Mesothelial cell of epicardium (in vitro differentiated cells): ENCODE results near the gene DNMT3L. TPM values are rescaled to one million over a fixed set of nuclear protein-coding genes. Genes with fewer than 3 reads are reported as not detected.

Source experiments
- DNase-seq, 2 experiments: peaks; one replicate each; pipeline ENCODE4 v3.0.0; 2021; ENCODE audit warnings: low spot score in 2 of 2; ENCODE audit not compliant: unreplicated experiment in 2 of 2
- H3K27ac Mint-ChIP-seq: 2 replicates; pipeline ENCODE4 v1.8.0; 2021; ENCODE audit warnings: mixed read lengths
- H3K27me3 Mint-ChIP-seq: 2 replicates; pipeline ENCODE4 v1.8.0; 2021; ENCODE audit warnings: low read depth, mixed read lengths
- H3K36me3 Mint-ChIP-seq: 2 replicates; pipeline ENCODE4 v1.8.0; 2021; ENCODE audit warnings: mixed read lengths
- H3K4me1 Mint-ChIP-seq: 2 replicates; pipeline ENCODE4 v1.8.0; 2021; ENCODE audit warnings: mixed read lengths
- H3K4me3 Mint-ChIP-seq: 2 replicates; pipeline ENCODE4 v1.8.0; 2021; ENCODE audit warnings: mild to moderate bottlenecking, moderate library complexity, mixed read lengths
- H3K9me3 Mint-ChIP-seq: 2 replicates; pipeline ENCODE4 v1.8.0; 2021; ENCODE audit warnings: mixed read lengths
- total RNA-seq: library from RNA; stranded (reverse); gene quantifications from 3 replicates; pipeline ENCODE4 v1.2.1, GENCODE V29; 2021
- TF ChIP-seq, protein P1 (sequence below): fragments of 200-600 bp; sonication (generic); IDR thresholded peaks from one replicate; pipeline ENCODE4 v1.5.0; 2021; ENCODE audit warnings: antibody characterized with exemption; ENCODE audit not compliant: unreplicated experiment

Gene DNMT3L
- total RNA-seq, 1 donor from 2014 or later, result not detected

- no peak overlapping the region for H3K4me3 Mint-ChIP-seq
- peaks cover 5% of the 10 kb centered on the region for H3K4me1 Mint-ChIP-seq
- TF ChIP-seq, protein P1, sequence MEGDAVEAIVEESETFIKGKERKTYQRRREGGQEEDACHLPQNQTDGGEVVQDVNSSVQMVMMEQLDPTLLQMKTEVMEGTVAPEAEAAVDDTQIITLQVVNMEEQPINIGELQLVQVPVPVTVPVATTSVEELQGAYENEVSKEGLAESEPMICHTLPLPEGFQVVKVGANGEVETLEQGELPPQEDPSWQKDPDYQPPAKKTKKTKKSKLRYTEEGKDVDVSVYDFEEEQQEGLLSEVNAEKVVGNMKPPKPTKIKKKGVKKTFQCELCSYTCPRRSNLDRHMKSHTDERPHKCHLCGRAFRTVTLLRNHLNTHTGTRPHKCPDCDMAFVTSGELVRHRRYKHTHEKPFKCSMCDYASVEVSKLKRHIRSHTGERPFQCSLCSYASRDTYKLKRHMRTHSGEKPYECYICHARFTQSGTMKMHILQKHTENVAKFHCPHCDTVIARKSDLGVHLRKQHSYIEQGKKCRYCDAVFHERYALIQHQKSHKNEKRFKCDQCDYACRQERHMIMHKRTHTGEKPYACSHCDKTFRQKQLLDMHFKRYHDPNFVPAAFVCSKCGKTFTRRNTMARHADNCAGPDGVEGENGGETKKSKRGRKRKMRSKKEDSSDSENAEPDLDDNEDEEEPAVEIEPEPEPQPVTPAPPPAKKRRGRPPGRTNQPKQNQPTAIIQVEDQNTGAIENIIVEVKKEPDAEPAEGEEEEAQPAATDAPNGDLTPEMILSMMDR, result no peak
- DNase-seq, result no peak
- H3K27ac Mint-ChIP-seq, result no peak overlapping the region
- H3K36me3 Mint-ChIP-seq, result no peaks in the 10 kb centered on the region
- H3K27me3 Mint-ChIP-seq, result no peaks in the 10 kb centered on the region
- peaks cover 3% of the 10 kb centered on the region for H3K9me3 Mint-ChIP-seq
Observed at GRCh38 chr21:44262338-44263056, 800 bp upstream of the DNMT3L start.

GRCh38 chr21:44260791-44261631, 686 bp downstream of the DNMT3L start:
- no peak overlapping the region for H3K27ac Mint-ChIP-seq
- H3K27me3 Mint-ChIP-seq, result no peaks in the 10 kb centered on the region
- no peaks in the 10 kb centered on the region for H3K36me3 Mint-ChIP-seq
- H3K4me3 Mint-ChIP-seq, result no peak overlapping the region
- H3K4me1 Mint-ChIP-seq, result peaks cover 5% of the 10 kb centered on the region
- no peak for DNase-seq
- TF ChIP-seq, protein P1, result no peak
- H3K9me3 Mint-ChIP-seq, result peaks cover 3% of the 10 kb centered on the region

- no peak overlapping the region for H3K4me3 Mint-ChIP-seq
- H3K4me1 Mint-ChIP-seq, result peaks cover 5% of the 10 kb centered on the region
- no peak overlapping the region for H3K27ac Mint-ChIP-seq
- no peaks in the 10 kb centered on the region for H3K36me3 Mint-ChIP-seq
- H3K27me3 Mint-ChIP-seq, result no peaks in the 10 kb centered on the region
- no peak for DNase-seq
- H3K9me3 Mint-ChIP-seq, result peaks cover 3% of the 10 kb centered on the region
- TF ChIP-seq, protein P1, result no peak
Observed at GRCh38 chr21:44260066-44260465, 1.6 kb downstream of the DNMT3L start.

GRCh38 chr21:44259082-44259705, 2.5 kb downstream of the DNMT3L start:
- no peak overlapping the region for H3K4me3 Mint-ChIP-seq
- peaks cover 5% of the 10 kb centered on the region for H3K4me1 Mint-ChIP-seq
- TF ChIP-seq, protein P1, result no peak
- no peaks in the 10 kb centered on the region for H3K36me3 Mint-ChIP-seq
- DNase-seq, result no peak
- H3K27ac Mint-ChIP-seq, result no peak overlapping the region
- H3K27me3 Mint-ChIP-seq, result no peaks in the 10 kb centered on the region
- peaks cover 3% of the 10 kb centered on the region for H3K9me3 Mint-ChIP-seq

GRCh38 chr21:44258056-44258725, 3.5 kb downstream of the DNMT3L start:
- H3K27me3 Mint-ChIP-seq, result no peaks in the 10 kb centered on the region
- H3K36me3 Mint-ChIP-seq, result no peaks in the 10 kb centered on the region
- no peaks in the 10 kb centered on the region for H3K4me1 Mint-ChIP-seq
- TF ChIP-seq, protein P1, result no peak
- H3K27ac Mint-ChIP-seq, result no peak overlapping the region
- peaks cover 3% of the 10 kb centered on the region for H3K9me3 Mint-ChIP-seq
- no peak for DNase-seq
- H3K4me3 Mint-ChIP-seq, result no peak overlapping the region
